GM06990 (cell line): ENCODE results near the gene BACH2.

Experiments used
- DNase-seq: peaks from one replicate; pipeline ENCODE4 v3.0.0-alpha.2; 2011; ENCODE audit not compliant: insufficient read length; ENCODE audit errors: extremely low read depth
- H3K27me3 ChIP-seq: replicated peaks from 2 replicates; pipeline ENCODE4 v1.6.0; 2011; ENCODE audit warnings: low read length; ENCODE audit not compliant: control insufficient read depth, insufficient read depth
- H3K36me3 ChIP-seq: 2 replicates; pipeline ENCODE4 v1.5.1; 2011; ENCODE audit warnings: low read length; ENCODE audit not compliant: control insufficient read depth, insufficient read depth
- H3K4me3 ChIP-seq: replicated peaks from 2 replicates; pipeline ENCODE4 v1.5.1; 2011; ENCODE audit warnings: low read depth, mild to moderate bottlenecking, control low read depth, low read length
- TF ChIP-seq, protein P1 (sequence below): IDR thresholded peaks from 2 replicates; pipeline ENCODE4 v1.5.1; 2011; ENCODE audit warnings: low read length, control low read depth, mild to moderate bottlenecking, inconsistent platforms; ENCODE audit not compliant: insufficient read depth, poor library complexity, severe bottlenecking

Gene BACH2

GRCh38 chr6:89921691-89922090 lies 375.0 kb downstream of the BACH2 start:
- TF ChIP-seq, protein P1, sequence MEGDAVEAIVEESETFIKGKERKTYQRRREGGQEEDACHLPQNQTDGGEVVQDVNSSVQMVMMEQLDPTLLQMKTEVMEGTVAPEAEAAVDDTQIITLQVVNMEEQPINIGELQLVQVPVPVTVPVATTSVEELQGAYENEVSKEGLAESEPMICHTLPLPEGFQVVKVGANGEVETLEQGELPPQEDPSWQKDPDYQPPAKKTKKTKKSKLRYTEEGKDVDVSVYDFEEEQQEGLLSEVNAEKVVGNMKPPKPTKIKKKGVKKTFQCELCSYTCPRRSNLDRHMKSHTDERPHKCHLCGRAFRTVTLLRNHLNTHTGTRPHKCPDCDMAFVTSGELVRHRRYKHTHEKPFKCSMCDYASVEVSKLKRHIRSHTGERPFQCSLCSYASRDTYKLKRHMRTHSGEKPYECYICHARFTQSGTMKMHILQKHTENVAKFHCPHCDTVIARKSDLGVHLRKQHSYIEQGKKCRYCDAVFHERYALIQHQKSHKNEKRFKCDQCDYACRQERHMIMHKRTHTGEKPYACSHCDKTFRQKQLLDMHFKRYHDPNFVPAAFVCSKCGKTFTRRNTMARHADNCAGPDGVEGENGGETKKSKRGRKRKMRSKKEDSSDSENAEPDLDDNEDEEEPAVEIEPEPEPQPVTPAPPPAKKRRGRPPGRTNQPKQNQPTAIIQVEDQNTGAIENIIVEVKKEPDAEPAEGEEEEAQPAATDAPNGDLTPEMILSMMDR = no peak
- no peak for DNase-seq
- H3K36me3 ChIP-seq = no peaks in the 10 kb centered on the region
- H3K4me3 ChIP-seq = no peak overlapping the region
- no peaks in the 10 kb centered on the region for H3K27me3 ChIP-seq

DNA sequence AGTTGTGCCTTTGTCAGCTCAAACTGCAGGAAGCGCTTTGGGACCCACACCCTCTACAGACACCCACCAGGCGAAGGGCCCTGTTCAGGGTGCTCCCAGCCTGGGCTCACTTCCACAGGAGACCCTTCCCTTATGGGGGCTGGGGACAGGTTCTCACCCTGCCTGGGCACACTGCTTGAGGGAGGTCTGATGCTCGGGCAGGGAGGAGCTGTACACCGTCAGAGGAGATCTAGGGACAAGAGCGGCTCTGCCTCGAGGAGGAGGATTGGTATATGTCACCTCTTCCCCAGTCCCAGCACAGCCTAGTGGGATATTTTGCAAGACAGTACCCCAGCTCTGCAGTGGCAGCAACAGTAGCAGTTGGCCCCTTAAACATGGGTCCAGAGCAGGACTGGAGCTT lies 375.4 kb downstream of the BACH2 start:
- no peak for DNase-seq
- Histone ChIP-seq H3K27me3 (no peaks in the 10 kb centered on the region), H3K4me3 (no peak overlapping the region), H3K36me3 (no peaks in the 10 kb centered on the region)
- TF ChIP-seq, protein P1 = no peak

GRCh38 chr6:89917801-89918366 lies 378.8 kb downstream of the BACH2 start:
- TF ChIP-seq, protein P1 = no peak
- Histone ChIP-seq H3K4me3 (no peak overlapping the region), H3K36me3 (no peaks in the 10 kb centered on the region), H3K27me3 (no peaks in the 10 kb centered on the region)
- no peak for DNase-seq

DNA sequence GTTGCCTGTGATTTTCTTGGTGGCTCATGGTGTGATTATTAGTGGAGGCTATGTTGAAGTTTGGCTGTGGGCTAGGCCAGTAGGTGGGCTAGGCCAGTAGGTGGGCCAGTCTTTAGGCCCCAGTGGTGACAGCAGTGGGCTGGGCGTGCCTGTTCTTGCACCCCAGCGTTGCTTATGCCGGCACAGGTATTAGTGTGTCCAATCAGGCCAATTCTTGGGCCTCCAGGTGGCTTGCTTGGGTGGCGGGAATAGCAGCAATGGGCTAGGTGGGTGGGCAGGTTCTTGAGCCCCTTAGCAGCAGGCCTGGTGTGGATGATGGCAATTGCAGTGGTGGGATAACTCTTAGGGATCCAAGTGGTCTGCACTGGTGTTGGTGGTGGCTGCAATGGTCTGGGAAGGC lies 379.4 kb downstream of the BACH2 start:
- H3K27me3 ChIP-seq = no peaks in the 10 kb centered on the region
- H3K36me3 ChIP-seq = no peaks in the 10 kb centered on the region
- H3K4me3 ChIP-seq = no peak overlapping the region
- no peak for DNase-seq
- TF ChIP-seq, protein P1 = no peak

- Histone ChIP-seq H3K27me3 (no peaks in the 10 kb centered on the region), H3K4me3 (no peak overlapping the region), H3K36me3 (no peaks in the 10 kb centered on the region)
- DNase-seq = no peak
- TF ChIP-seq, protein P1 = no peak
Observed at GRCh38 chr6:89916136-89916920, 380.3 kb downstream of the BACH2 start.
